Spleen (tissue), 7 donors: Measurements from ENCODE around the gene ARSI.

Source experiments
- CTCF ChIP-seq, 11 experiments: fragments of 200-600 bp in 7 of 11; fragments of 450-650 bp in 4 of 11; sonication (generic) in 4 of 11; IDR thresholded peaks in 8 of 11; conservative IDR thresholded peaks in 3 of 11; 1 replicate in 7 of 11; 2 replicates in 4 of 11; pipeline versions ENCODE4 v1.4.0 to v1.8.0; 2016 to 2021; ENCODE audit warnings: antibody characterized with exemption in 11 of 11, inconsistent platforms in 4 of 11, mild to moderate bottlenecking in 1 of 11
- POLR2A ChIP-seq, 3 donors: fragments of 450-650 bp; IDR thresholded peaks; one replicate each; pipeline ENCODE4 v1.5.1; 2017; ENCODE audit warnings: antibody characterized with exemption in 3 of 3, mild to moderate bottlenecking in 1 of 3
- donor health status: DM: no; HTN: no; CAD: no; lungs with moderate emphysema.
- donor health status: DM: no; HTN: no; CAD: no.
- donor health status: DM: no; HTN: no; CAD: no.

- TF ChIP-seq POLR2A (IDR thresholded peaks at IDR 0.05) (no peak), CTCF (IDR thresholded peaks at IDR 0.05 in 8 of 11, conservative IDR thresholded peaks at IDR 0.05 in 3 of 11) (no peak)
Observed at GRCh38 chr5:150288791-150289190, 13.9 kb downstream of the ARSI start.
